ENCODE data around the gene TRPC4AP.

Gene TRPC4AP

GRCh38 chr20:35030136-35030535 is 62.5 kb downstream of the TRPC4AP start:
- no peaks in the 10 kb centered on the region for H3K4me1 ChIP-seq (ENCODE audit: low read depth, poor library complexity, severe bottlenecking)
- no peak overlapping the region for H2AFZ ChIP-seq (ENCODE audit: low read depth)
- no peak overlapping the region for H3K4me3 ChIP-seq (IDR thresholded peaks at IDR 0.05; ENCODE audit: insufficient read depth, low read depth, low read length)
- no peak overlapping the region for H3K4me2 ChIP-seq
- H4K20me1 ChIP-seq (ENCODE audit: insufficient read depth): no peaks in the 10 kb centered on the region
- no peak for TF ChIP-seq CTCF (conservative IDR thresholded peaks at IDR 0.05; ENCODE audit: low read depth, low read length)
- no peaks in the 10 kb centered on the region for H3K27me3 ChIP-seq (ENCODE audit: insufficient read depth, low read depth)
- H3K27ac ChIP-seq: no peak overlapping the region
- peaks cover 16% of the 10 kb centered on the region; the same call in 1 of the 2 replicates for H3K36me3 ChIP-seq (ENCODE audit: insufficient read depth)
- no peaks in the 10 kb centered on the region for H3K79me2 ChIP-seq (ENCODE audit: insufficient read depth, low read depth)
- no peak overlapping the region for H3K9ac ChIP-seq

GRCh38 chr20:35027301-35027700 is 65.3 kb downstream of the TRPC4AP start:
- H4K20me1 ChIP-seq (ENCODE audit: insufficient read depth): no peaks in the 10 kb centered on the region
- no peaks in the 10 kb centered on the region for H3K4me1 ChIP-seq (ENCODE audit: low read depth, poor library complexity, severe bottlenecking)
- no peak overlapping the region for H3K4me3 ChIP-seq (IDR thresholded peaks at IDR 0.05; ENCODE audit: insufficient read depth, low read depth, low read length)
- no peak overlapping the region for H3K4me2 ChIP-seq
- no peaks in the 10 kb centered on the region for H3K27me3 ChIP-seq (ENCODE audit: insufficient read depth, low read depth)
- H3K9ac ChIP-seq: no peak overlapping the region
- H2AFZ ChIP-seq (ENCODE audit: low read depth): no peak overlapping the region
- peaks cover 7% of the 10 kb centered on the region; the same call in 1 of the 2 replicates for H3K36me3 ChIP-seq (ENCODE audit: insufficient read depth)
- TF ChIP-seq CTCF (conservative IDR thresholded peaks at IDR 0.05; ENCODE audit: low read depth, low read length): no peak
- no peaks in the 10 kb centered on the region for H3K79me2 ChIP-seq (ENCODE audit: insufficient read depth, low read depth)
- H3K27ac ChIP-seq: no peak overlapping the region

DNA sequence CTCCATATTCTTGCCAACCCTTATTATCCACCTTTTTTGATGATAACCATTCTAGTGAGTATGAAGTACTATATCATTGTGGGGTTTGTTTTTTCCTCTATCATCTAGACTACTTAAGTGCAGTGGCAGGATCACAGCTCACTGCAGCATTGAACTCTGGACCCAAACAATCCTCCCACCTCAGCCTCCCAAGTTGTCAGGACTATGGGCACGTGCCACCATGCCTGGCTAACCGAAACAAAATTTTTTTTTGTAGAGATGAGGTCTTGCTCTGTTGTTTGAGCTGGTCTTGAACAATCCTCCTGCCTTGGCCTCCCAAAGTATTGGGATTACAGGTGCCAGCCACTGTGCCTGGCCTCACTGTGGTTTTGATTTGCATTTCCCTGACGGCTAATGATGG is 67.5 kb downstream of the TRPC4AP start:
- H3K79me2 ChIP-seq (ENCODE audit: insufficient read depth, low read depth): no peaks in the 10 kb centered on the region
- H3K27me3 ChIP-seq (ENCODE audit: insufficient read depth, low read depth): no peaks in the 10 kb centered on the region
- no peak overlapping the region for H3K4me3 ChIP-seq (IDR thresholded peaks at IDR 0.05; ENCODE audit: insufficient read depth, low read depth, low read length)
- no peak for TF ChIP-seq CTCF (conservative IDR thresholded peaks at IDR 0.05; ENCODE audit: low read depth, low read length)
- H3K27ac ChIP-seq: no peak overlapping the region
- H3K4me1 ChIP-seq (ENCODE audit: low read depth, poor library complexity, severe bottlenecking): no peaks in the 10 kb centered on the region
- no peaks in the 10 kb centered on the region for H3K36me3 ChIP-seq (ENCODE audit: insufficient read depth)
- H4K20me1 ChIP-seq (ENCODE audit: insufficient read depth): no peaks in the 10 kb centered on the region
- H2AFZ ChIP-seq (ENCODE audit: low read depth): no peak overlapping the region
- H3K9ac ChIP-seq: no peak overlapping the region
- no peak overlapping the region for H3K4me2 ChIP-seq

- Histone ChIP-seq H3K9ac (no peak overlapping the region), H3K36me3 (ENCODE audit: insufficient read depth) (no peaks in the 10 kb centered on the region), H3K4me3 (IDR thresholded peaks at IDR 0.05; ENCODE audit: insufficient read depth, low read depth, low read length) (no peak overlapping the region), H3K4me1 (ENCODE audit: low read depth, poor library complexity, severe bottlenecking) (no peaks in the 10 kb centered on the region), H3K27ac (no peak overlapping the region), H4K20me1 (ENCODE audit: insufficient read depth) (no peaks in the 10 kb centered on the region), H3K4me2 (no peak overlapping the region), H2AFZ (ENCODE audit: low read depth) (no peak overlapping the region), H3K79me2 (ENCODE audit: insufficient read depth, low read depth) (no peaks in the 10 kb centered on the region), H3K27me3 (ENCODE audit: insufficient read depth, low read depth) (no peaks in the 10 kb centered on the region)
- TF ChIP-seq CTCF (conservative IDR thresholded peaks at IDR 0.05; ENCODE audit: low read depth, low read length): no peak
Observed at GRCh38 chr20:35023624-35024023, 69.0 kb downstream of the TRPC4AP start.

Data from KMS-11 (cell line).